ENCODE measurements around the gene USP40.

DNA sequence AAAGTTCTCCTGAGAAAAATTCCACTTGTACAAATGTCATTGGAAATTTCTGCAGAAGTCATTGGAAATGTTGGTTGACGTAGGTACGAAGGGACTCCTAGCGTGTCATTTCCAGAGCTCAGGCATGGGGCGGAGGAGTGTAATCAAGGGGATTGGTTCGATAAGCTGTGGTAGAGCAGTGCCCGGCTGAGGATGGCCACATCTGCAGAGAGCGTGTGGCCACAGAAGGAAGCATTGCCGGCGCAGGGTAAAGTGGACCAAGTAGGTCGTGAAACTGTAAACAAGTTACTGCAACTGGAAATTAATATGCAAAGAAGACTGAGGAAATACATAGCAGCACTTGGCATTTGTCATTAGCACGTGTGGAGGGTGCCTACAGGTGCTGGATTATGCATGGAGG, 110.5 kb downstream of the USP40 start:
- TF ChIP-seq, protein P1, sequence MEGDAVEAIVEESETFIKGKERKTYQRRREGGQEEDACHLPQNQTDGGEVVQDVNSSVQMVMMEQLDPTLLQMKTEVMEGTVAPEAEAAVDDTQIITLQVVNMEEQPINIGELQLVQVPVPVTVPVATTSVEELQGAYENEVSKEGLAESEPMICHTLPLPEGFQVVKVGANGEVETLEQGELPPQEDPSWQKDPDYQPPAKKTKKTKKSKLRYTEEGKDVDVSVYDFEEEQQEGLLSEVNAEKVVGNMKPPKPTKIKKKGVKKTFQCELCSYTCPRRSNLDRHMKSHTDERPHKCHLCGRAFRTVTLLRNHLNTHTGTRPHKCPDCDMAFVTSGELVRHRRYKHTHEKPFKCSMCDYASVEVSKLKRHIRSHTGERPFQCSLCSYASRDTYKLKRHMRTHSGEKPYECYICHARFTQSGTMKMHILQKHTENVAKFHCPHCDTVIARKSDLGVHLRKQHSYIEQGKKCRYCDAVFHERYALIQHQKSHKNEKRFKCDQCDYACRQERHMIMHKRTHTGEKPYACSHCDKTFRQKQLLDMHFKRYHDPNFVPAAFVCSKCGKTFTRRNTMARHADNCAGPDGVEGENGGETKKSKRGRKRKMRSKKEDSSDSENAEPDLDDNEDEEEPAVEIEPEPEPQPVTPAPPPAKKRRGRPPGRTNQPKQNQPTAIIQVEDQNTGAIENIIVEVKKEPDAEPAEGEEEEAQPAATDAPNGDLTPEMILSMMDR (IDR thresholded peaks at IDR 0.05): no peak
- TF ChIP-seq EP300 (IDR thresholded peaks at IDR 0.05) (no peak), POLR2A (IDR thresholded peaks at IDR 0.05) (no peak)

All from ovary (tissue), 3 donors.